Skeletal muscle tissue (tissue), 4 donors: ENCODE results near the gene PRR7. TPM values are rescaled to one million over a fixed set of nuclear protein-coding genes. Genes with fewer than 3 reads are reported as not detected.
A peak's percentile ranks its signal among the peaks of the same experiment; 100 is the strongest.

ENCODE experiments used
- H3K27ac ChIP-seq: one replicate; pipeline ENCODE4 v1.7.0; 2013; ENCODE audit warnings: mild to moderate bottlenecking, low read depth, low read length, inconsistent platforms
- H3K27me3 ChIP-seq, 3 donors: one replicate each; pipeline ENCODE4 v1.7.0; 2013; ENCODE audit warnings: low read length in 3 of 3; ENCODE audit not compliant: control insufficient read depth in 3 of 3, insufficient read depth in 3 of 3
- H3K36me3 ChIP-seq, 3 donors: one replicate each; pipeline ENCODE4 v1.7.0; 2013; ENCODE audit warnings: low read length in 3 of 3; ENCODE audit not compliant: control insufficient read depth in 3 of 3, insufficient read depth in 3 of 3
- H3K4me1 ChIP-seq, 3 donors: one replicate each; pipeline ENCODE4 v1.7.0; 2013; ENCODE audit warnings: low read length in 3 of 3, mild to moderate bottlenecking in 3 of 3; ENCODE audit not compliant: control insufficient read depth in 3 of 3, insufficient read depth in 3 of 3
- H3K4me3 ChIP-seq, 3 donors: one replicate each; pipeline ENCODE4 v1.7.0; 2013; ENCODE audit warnings: low read length in 3 of 3
- H3K9ac ChIP-seq, 3 donors: one replicate each; pipeline ENCODE4 v1.7.0; 2013; ENCODE audit warnings: low read length in 3 of 3, mild to moderate bottlenecking in 3 of 3, moderate library complexity in 2 of 3, low read depth in 1 of 3
- H3K9me3 ChIP-seq, 3 donors: one replicate each; pipeline ENCODE4 v1.7.0; 2013; ENCODE audit warnings: low read length in 3 of 3; ENCODE audit not compliant: control insufficient read depth in 3 of 3
- total RNA-seq: library from RNA; depleted of rRNA; stranded (reverse); fragments of >200 nt; gene quantifications from one replicate; pipeline ENCODE4 v1.2.3, GENCODE V29; 2014
- donor health status: Osteomylitis.

Gene PRR7
- total RNA-seq, 1 donor from 2014 or later: 0.52 TPM

DNA sequence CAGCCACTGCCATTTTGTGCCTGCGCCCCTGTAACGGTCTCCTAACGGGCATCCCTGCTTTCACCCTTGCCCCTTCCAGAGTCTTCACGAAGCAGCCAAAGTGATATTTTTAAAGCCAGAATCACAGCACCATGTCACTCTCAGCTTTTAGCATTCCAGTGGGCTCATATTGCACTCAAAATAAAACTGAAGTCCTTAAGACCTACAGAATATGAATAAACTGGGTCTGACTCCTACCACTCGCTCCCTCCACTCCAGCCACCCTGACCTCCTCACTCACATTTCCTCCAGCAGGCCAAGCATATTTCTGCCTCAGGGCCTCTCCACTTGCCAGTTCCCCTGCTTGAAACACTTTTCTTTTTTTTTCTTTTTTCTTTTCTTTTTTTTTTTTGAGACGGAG is 53.2 kb downstream of the PRR7 start:
- no peaks in the 10 kb centered on the region for H3K27me3 ChIP-seq
- H3K27ac ChIP-seq: no peak overlapping the region
- peaks cover 0 to 12% (median 7%) of the 10 kb centered on the region in 3 donors for H3K36me3 ChIP-seq
- H3K9me3 ChIP-seq: no peaks in the 10 kb centered on the region
- H3K4me3 ChIP-seq: no peak overlapping the region
- H3K4me1 ChIP-seq: peaks cover 21 to 47% (median 46%) of the 10 kb centered on the region in 3 donors
- H3K9ac ChIP-seq: no peak overlapping the region

DNA sequence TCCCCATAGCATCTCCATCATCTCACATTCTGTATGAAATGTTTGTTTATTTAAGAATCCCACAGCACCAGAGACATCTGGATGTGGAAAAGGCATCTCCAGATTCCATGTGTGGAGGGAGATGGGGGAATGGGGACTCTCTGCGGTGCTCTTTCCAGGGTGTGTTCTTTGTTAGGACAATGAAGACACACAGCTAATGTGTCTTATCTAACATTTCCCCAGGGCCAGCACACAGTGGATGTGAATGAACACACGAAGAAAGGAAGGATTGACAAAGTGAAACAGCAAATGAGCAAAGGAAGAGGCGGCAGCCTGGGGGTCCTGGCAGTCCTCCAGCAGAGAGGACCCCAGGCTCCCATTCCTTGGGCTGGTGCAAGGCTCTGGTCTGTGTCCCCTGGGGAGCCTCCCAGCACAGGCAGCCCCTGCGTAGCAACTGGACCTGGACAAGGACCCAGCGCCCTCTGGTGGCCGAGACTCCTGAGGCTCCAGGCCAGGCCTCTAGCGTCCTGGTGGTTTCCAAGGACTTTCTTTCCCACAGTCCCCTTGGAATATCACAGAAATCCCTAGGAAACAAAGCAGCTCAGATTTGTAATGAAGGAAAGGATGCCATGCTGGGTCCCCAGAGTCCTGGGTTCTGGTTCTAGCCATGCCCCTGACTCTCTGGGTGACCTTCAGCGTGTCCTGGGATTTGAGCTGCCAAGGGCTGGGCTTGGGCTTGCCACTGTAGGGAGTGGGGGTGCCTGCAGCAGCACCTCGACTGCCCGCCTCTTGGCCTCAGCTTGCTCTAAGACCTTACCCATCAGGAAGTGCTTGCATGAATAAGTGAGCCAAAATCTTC is 54.3 kb downstream of the PRR7 start:
- H3K4me3 ChIP-seq: no peak overlapping the region
- H3K9ac ChIP-seq: peak overlapping the region in 2 of 3 donors; percentile 27 to 54
- no peaks in the 10 kb centered on the region for H3K9me3 ChIP-seq
- H3K36me3 ChIP-seq: peaks cover 0 to 3% (median 2%) of the 10 kb centered on the region in 3 donors
- H3K27me3 ChIP-seq: no peaks in the 10 kb centered on the region
- peaks cover 11 to 37% (median 36%) of the 10 kb centered on the region in 3 donors for H3K4me1 ChIP-seq
- no peak overlapping the region for H3K27ac ChIP-seq

DNA sequence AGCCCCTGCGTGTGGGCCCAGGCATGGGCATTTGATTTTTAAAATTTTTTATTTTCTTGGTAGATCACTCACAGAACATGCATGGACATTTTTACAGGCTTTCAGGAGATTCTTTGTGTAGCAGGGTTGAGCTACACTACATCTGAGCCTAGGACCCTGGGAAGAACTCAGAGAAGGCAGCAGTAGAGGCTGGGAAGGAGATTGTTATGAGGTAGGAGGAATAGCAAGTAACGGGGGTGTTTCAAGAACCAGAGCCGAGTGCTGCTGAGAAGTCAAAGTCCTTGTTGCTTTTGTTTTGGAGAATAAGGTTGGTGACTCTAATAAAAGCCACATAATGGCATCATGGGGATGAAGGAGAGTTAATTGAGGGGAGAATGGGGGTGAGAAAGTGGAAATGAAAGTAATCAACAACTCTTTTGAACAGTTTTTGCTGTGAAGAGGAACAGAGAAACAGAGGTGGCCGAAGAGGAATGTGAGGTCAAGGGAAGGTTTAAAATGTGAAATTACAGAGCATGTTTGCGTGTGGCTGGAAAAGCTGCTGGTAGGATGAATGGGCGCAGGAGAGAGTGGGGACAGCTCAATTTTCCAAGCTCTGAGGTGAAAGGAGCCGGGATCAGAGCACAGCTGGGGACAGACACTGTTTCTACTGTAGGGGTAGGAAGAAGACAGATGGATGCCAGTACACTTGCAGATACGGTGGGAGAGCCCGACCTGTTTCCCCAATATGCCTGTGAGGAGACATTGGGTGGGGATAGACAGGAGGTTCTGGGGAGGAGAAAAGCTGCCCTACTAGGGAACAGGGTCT is 55.5 kb downstream of the PRR7 start:
- Histone ChIP-seq H3K9ac (peak overlapping the region in 1 of 3 donors; percentile 54), H3K36me3 (no peaks in the 10 kb centered on the region), H3K4me3 (no peak overlapping the region), H3K9me3 (no peaks in the 10 kb centered on the region), H3K27ac (no peak overlapping the region), H3K4me1 (peaks cover 4 to 29% (median 29%) of the 10 kb centered on the region in 3 donors), H3K27me3 (no peaks in the 10 kb centered on the region)

DNA sequence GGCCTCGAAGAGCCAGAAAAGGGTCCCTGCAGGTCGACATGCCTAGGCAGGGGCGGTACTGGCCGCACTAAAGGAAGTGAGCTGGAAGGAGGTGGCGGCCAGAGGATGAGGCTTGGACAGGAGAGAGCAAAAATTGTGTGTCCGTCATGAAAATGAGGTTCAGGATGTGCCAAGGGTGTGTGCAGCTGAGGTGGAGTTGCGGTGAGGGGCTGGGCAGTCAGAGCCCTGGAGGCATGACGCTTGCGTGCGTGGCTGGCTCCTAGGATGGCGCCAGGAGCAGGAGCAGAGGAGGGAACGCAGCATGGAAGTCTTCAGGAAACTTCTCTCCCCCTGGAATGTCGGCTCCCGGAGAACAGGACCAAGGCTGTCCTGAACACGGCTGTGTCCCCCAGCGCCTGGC is 56.3 kb downstream of the PRR7 start:
- no peak overlapping the region for H3K4me3 ChIP-seq
- no peak overlapping the region for H3K27ac ChIP-seq
- H3K36me3 ChIP-seq: no peaks in the 10 kb centered on the region
- peaks cover 4 to 27% (median 26%) of the 10 kb centered on the region in 3 donors for H3K4me1 ChIP-seq
- no peaks in the 10 kb centered on the region for H3K27me3 ChIP-seq
- H3K9ac ChIP-seq: peak overlapping the region in 1 of 3 donors; percentile 8
- no peaks in the 10 kb centered on the region for H3K9me3 ChIP-seq

DNA sequence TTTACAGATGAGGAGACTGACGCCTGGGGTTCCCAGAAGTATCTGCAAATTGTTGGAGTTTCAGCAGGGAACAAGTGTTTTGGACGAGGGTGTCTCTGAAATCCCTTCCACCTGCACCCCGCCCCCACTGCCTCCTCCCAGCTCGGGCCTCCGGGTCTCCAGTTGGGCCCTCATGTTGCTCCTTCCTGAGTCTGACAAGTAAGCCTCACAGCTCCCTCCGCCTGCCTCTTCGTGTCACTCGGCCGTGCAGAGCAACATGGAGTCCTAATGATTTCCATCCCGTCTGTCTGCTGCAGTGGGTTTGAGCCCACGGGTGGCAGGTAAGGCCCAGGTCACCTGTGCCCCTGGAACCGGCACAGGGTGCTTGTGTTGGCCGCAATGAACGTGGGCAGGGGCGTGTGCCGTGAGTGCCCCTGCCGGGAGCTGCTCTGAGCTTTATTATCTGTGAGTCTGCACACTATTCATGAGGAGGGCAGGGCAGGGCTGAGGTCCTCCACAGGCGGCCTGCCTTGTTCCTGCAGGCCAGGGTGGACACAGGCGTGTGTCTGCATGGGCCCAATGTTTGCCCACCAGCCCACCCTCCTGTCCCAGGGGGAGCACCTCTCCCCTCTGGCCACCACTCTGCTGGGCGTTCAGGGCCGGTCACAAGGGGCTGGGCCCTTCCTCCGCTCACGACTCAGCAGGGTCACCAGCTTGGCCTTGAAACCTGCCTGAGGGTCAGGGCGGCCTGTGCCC is 56.9 kb downstream of the PRR7 start:
- no peak overlapping the region for H3K4me3 ChIP-seq
- H3K4me1 ChIP-seq: peaks cover 4 to 21% (median 20%) of the 10 kb centered on the region in 3 donors
- no peaks in the 10 kb centered on the region for H3K27me3 ChIP-seq
- H3K36me3 ChIP-seq: no peaks in the 10 kb centered on the region
- no peaks in the 10 kb centered on the region for H3K9me3 ChIP-seq
- H3K9ac ChIP-seq: no peak overlapping the region
- no peak overlapping the region for H3K27ac ChIP-seq

DNA sequence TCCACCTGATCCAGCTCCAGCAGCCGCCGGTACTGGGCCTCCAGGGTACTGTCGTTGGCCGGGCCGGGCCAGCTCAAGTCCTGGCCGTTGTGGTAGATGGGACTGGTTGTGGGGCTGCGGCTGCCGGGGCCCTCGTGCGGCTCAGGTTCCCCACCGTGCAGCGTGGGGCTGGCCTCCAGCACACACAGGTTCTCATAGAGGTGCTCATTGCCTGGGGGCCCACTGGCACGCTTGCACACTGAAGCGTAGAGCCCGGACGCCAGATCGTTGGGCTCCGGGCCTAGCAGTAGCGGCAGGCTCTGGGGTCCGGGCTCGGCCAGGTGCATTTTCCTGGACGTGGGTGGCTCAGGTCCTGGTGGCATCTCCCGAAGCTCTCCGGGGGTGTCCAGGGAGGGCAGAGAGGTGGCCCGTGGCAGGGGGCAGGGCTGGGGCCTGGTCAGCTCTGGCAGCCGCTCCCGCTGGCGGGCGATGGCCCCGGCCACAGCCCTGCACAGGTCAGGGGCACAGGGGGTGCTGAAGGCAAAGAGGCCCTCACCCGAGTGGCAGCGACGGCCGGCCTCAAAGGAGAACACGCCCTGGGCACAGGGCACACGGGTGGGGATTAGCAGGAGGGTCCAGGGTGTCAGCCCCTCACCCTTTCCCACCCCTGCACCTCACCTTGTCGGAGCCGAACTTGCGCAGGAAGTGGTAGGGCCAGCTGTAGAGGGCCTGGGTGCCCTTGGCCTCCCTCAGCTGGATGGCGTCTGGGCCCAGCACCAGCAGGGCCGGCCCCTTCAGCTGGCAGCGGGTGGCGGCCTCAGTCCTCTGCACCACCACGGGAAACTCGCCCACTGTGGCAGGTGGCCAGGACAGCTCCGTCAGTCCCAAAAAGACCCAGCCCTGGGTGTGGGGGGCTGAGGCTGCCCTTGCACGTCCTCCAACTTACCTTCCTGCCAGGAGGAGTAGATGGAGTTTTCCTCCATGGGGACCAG is 57.8 kb downstream of the PRR7 start:
- Histone ChIP-seq H3K4me1 (peaks cover 8 to 22% (median 22%) of the 10 kb centered on the region in 3 donors), H3K27ac (no peak overlapping the region), H3K9me3 (no peaks in the 10 kb centered on the region), H3K9ac (no peak overlapping the region), H3K36me3 (no peaks in the 10 kb centered on the region), H3K27me3 (no peaks in the 10 kb centered on the region), H3K4me3 (no peak overlapping the region)

DNA sequence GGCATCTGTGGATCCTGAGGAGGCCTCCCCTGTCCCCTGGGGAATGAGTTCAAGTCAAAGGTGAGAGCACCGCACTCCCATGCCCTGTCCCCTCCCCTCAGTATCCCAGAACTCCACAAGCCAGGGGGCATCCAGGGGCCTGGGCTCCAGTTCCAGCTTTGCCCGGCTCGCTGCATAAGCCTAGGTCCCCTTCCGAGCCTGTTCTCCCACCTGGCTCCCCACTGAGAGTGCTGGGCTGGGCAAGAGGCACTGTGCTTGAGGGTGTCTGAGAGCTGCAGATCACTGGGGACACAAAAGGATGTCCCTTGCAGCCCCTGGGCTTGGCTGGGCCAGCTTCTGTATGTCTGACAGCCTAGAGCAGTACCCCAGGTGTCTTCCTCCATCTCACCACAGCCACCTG is 58.5 kb downstream of the PRR7 start:
- H3K4me3 ChIP-seq: no peak overlapping the region
- peaks cover 0 to 1% (median 0%) of the 10 kb centered on the region in 3 donors for H3K36me3 ChIP-seq
- H3K27me3 ChIP-seq: no peaks in the 10 kb centered on the region
- no peaks in the 10 kb centered on the region for H3K9me3 ChIP-seq
- no peak overlapping the region for H3K27ac ChIP-seq
- H3K9ac ChIP-seq: no peak overlapping the region
- peaks cover 13 to 24% (median 18%) of the 10 kb centered on the region in 3 donors for H3K4me1 ChIP-seq
